Endodermal cell (in vitro differentiated cells): ENCODE measurements around the gene CNTN4. TPM values are rescaled to one million over a fixed set of nuclear protein-coding genes. Genes with fewer than 3 reads are reported as not detected.

Source experiments
- DNase-seq: peaks from one replicate; pipeline ENCODE4 v3.0.0-alpha.2; 2017
- H3K27ac ChIP-seq: 2 replicates; pipeline ENCODE4 v1.5.1; 2013; ENCODE audit warnings: mild to moderate bottlenecking, low read depth, low read length, moderate library complexity
- H3K27me3 ChIP-seq: 2 replicates; pipeline ENCODE4 v1.6.1; 2013; ENCODE audit warnings: mild to moderate bottlenecking, low read length, moderate library complexity; ENCODE audit not compliant: insufficient read depth, control insufficient read depth, poor library complexity, severe bottlenecking
- H3K36me3 ChIP-seq: 2 replicates; pipeline ENCODE4 v1.7.0; 2013; ENCODE audit warnings: mild to moderate bottlenecking, low read length, moderate library complexity; ENCODE audit not compliant: control insufficient read depth, insufficient read depth
- H3K4me1 ChIP-seq: one replicate; pipeline ENCODE4 v1.7.0; 2013; ENCODE audit warnings: low read length; ENCODE audit not compliant: control insufficient read depth, insufficient read depth
- H3K4me3 ChIP-seq: 2 replicates; pipeline ENCODE4 v1.5.1; 2013; ENCODE audit warnings: mild to moderate bottlenecking, low read length, moderate library complexity
- H3K9ac ChIP-seq: 2 replicates; pipeline ENCODE4 v1.6.1; 2013; ENCODE audit warnings: mild to moderate bottlenecking, low read length, moderate library complexity; ENCODE audit not compliant: poor library complexity, severe bottlenecking; ENCODE audit errors: extremely low read depth
- H3K9me3 ChIP-seq: 2 replicates; pipeline ENCODE4 v1.6.1; 2013; ENCODE audit warnings: mild to moderate bottlenecking, low read length, moderate library complexity; ENCODE audit not compliant: control insufficient read depth
- H3K27ac Mint-ChIP-seq: 2 replicates; pipeline ENCODE4 v1.8.0; 2020; ENCODE audit warnings: mixed read lengths
- H3K27me3 Mint-ChIP-seq: 2 replicates; pipeline ENCODE4 v1.8.0; 2021; ENCODE audit warnings: mild to moderate bottlenecking, mixed read lengths; ENCODE audit not compliant: insufficient read depth
- H3K36me3 Mint-ChIP-seq: 2 replicates; pipeline ENCODE4 v1.8.0; 2020; ENCODE audit warnings: low read depth, mixed read lengths
- H3K4me1 Mint-ChIP-seq: 2 replicates; pipeline ENCODE4 v1.8.0; 2020; ENCODE audit warnings: mixed read lengths
- H3K4me3 Mint-ChIP-seq: 2 replicates; pipeline ENCODE4 v1.8.0; 2020; ENCODE audit warnings: mild to moderate bottlenecking, moderate library complexity, mixed read lengths
- H3K9me3 Mint-ChIP-seq: 2 replicates; pipeline ENCODE4 v1.8.0; 2020; ENCODE audit warnings: mild to moderate bottlenecking, mixed read lengths
- CTCF ChIP-seq: fragments of 200-600 bp; sonication (generic); conservative IDR thresholded peaks from 2 replicates; pipeline ENCODE4 v1.5.0; 2021; ENCODE audit warnings: antibody characterized with exemption, mild to moderate bottlenecking
- WGBS, 2 experiments: methylation state at CpG; one replicate each; pipeline versions ENCODE4 v1.1.5 to v1.1.7; 2013; ENCODE audit warnings: missing lambda C conversion rate in 2 of 2, mixed read lengths in 1 of 2; ENCODE audit not compliant: insufficient coverage in 1 of 2, insufficient read length in 1 of 2; 5-methylcytosine and 5-hydroxymethylcytosine counted together
- total RNA-seq, 2 donors: library from RNA; stranded (reverse); fragmentation: NEBNext Ultra II Directional in 1 of 2; extraction: Animal tissue kit (Norgen Biotek cat#: 25700) in 1 of 2; gene quantifications; 2 replicates in 1 of 2; 3 replicates in 1 of 2; pipeline ENCODE4 v1.2.1, GENCODE V29; 2021

Gene CNTN4
- total RNA-seq, 2 donors from 2014 or later = 10.8 to 11.1 TPM

- no peaks in the 10 kb centered on the region for H3K4me1 Mint-ChIP-seq
- Histone ChIP-seq H3K4me1 (no peaks in the 10 kb centered on the region), H3K9me3 (peaks cover 10% of the 10 kb centered on the region), H3K4me3 (no peak overlapping the region), H3K9ac (no peak overlapping the region), H3K36me3 (no peaks in the 10 kb centered on the region), H3K27me3 (no peaks in the 10 kb centered on the region), H3K27ac (no peak overlapping the region)
- H3K9me3 Mint-ChIP-seq = no peaks in the 10 kb centered on the region
- no peaks in the 10 kb centered on the region for H3K36me3 Mint-ChIP-seq
- H3K27ac Mint-ChIP-seq = no peak overlapping the region
- no peaks in the 10 kb centered on the region for H3K27me3 Mint-ChIP-seq
- no peak for TF ChIP-seq CTCF
- 75 to 100% methylated on average over 1 to 2 of the region's 2 CpGs for WGBS, 2 experiments
- DNase-seq = no peak
- H3K4me3 Mint-ChIP-seq = no peak overlapping the region
Observed at GRCh38 chr3:2218816-2219215, 120.2 kb downstream of the CNTN4 start.

DNA sequence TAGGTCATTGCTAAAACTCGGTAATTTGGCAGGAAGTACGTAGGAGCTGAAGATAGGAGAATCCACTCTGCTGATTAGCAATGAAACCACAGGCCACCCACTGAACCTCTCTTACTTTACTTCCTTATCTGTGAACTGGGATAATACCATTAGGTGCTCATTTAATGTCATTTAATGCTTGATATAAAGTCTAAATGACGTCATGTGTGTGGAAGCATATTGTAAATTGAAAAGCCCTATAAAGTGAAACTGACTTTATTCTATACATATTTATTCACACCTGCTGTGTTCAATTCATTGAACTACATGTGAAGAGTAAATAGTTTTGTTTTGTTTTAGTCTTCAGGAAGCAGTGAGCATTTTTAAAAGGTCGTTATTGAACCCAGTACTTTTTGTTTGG is 137.5 kb downstream of the CNTN4 start:
- TF ChIP-seq CTCF = no peak
- WGBS, 2 experiments = 83 to 85% methylated on average over 1 to 3 of the region's 4 CpGs
- H3K9me3 Mint-ChIP-seq = no peaks in the 10 kb centered on the region
- Histone ChIP-seq H3K27me3 (no peaks in the 10 kb centered on the region), H3K9me3 (no peaks in the 10 kb centered on the region), H3K4me3 (no peak overlapping the region), H3K36me3 (no peaks in the 10 kb centered on the region), H3K9ac (no peak overlapping the region), H3K27ac (no peak overlapping the region), H3K4me1 (no peaks in the 10 kb centered on the region)
- no peak overlapping the region for H3K4me3 Mint-ChIP-seq
- DNase-seq = no peak
- H3K27me3 Mint-ChIP-seq = no peaks in the 10 kb centered on the region
- H3K27ac Mint-ChIP-seq = no peak overlapping the region
- peaks cover 8% of the 10 kb centered on the region for H3K4me1 Mint-ChIP-seq
- no peaks in the 10 kb centered on the region for H3K36me3 Mint-ChIP-seq

- Histone ChIP-seq H3K36me3 (no peaks in the 10 kb centered on the region), H3K4me3 (no peak overlapping the region), H3K27ac (no peak overlapping the region), H3K9ac (no peak overlapping the region), H3K4me1 (no peaks in the 10 kb centered on the region), H3K9me3 (peaks cover 16% of the 10 kb centered on the region), H3K27me3 (no peaks in the 10 kb centered on the region)
- Mint-ChIP-seq H3K9me3 (no peaks in the 10 kb centered on the region), H3K4me1 (peaks cover 2% of the 10 kb centered on the region), H3K4me3 (no peak overlapping the region), H3K27ac (no peak overlapping the region), H3K36me3 (no peaks in the 10 kb centered on the region), H3K27me3 (no peaks in the 10 kb centered on the region)
- DNase-seq = no peak
- TF ChIP-seq CTCF = no peak
Observed at GRCh38 chr3:2244137-2244536, 145.5 kb downstream of the CNTN4 start.
